OCI-LY1 (cell line): ENCODE results near the gene WSCD2.

Experiments used
- EZH2 ChIP-seq: fragments of 200-600 bp; sonication (generic), shearing (Covaris generic); IDR thresholded peaks from 2 replicates; pipeline ENCODE4 v1.8.0; 2017; ENCODE audit warnings: borderline replicate concordance, mixed run types, mild to moderate bottlenecking, antibody characterized with exemption, low read length, moderate library complexity, mixed read lengths
- TF ChIP-seq, protein P1 (sequence below): fragments of 200-600 bp; sonication (generic), shearing (Covaris generic); IDR thresholded peaks from 2 replicates; pipeline ENCODE4 v1.5.1; 2017; ENCODE audit warnings: mild to moderate bottlenecking, antibody characterized with exemption, low read length, moderate library complexity, mixed read lengths

DNA sequence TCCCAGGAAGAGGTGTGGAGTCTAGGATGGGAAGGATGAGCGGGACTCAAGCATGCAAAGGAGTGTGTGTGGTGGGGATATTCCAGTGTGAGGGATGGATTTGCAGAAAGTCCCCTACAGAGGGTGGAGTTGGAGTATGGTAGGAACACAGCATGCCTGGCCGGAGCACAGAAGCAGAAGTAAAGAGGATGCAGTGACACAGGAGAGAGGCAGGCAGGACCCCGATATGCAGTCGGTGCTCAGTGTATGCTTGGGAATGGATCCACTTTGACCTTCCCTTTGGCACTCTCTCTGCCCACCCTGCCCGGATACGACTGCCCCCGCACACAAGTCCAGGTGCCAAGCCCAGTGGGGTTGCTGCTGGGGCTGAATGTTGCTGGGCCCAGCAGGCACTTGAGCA lies 21.3 kb downstream of the WSCD2 start:
- no peak for TF ChIP-seq EZH2
- TF ChIP-seq, protein P1, sequence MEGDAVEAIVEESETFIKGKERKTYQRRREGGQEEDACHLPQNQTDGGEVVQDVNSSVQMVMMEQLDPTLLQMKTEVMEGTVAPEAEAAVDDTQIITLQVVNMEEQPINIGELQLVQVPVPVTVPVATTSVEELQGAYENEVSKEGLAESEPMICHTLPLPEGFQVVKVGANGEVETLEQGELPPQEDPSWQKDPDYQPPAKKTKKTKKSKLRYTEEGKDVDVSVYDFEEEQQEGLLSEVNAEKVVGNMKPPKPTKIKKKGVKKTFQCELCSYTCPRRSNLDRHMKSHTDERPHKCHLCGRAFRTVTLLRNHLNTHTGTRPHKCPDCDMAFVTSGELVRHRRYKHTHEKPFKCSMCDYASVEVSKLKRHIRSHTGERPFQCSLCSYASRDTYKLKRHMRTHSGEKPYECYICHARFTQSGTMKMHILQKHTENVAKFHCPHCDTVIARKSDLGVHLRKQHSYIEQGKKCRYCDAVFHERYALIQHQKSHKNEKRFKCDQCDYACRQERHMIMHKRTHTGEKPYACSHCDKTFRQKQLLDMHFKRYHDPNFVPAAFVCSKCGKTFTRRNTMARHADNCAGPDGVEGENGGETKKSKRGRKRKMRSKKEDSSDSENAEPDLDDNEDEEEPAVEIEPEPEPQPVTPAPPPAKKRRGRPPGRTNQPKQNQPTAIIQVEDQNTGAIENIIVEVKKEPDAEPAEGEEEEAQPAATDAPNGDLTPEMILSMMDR = no peak
